ENCODE results near the gene AMIGO2.
"Not testable (repeated sequence)": the region's sequence is repeated elsewhere in the genome, so short reads cannot be mapped to it uniquely, and the experiment has no call there.

AMIGO2 gene

GRCh38 chr12:47120736-47121135 is 41.0 kb upstream of the AMIGO2 start:
- DNase-seq (ENCODE audit: low read depth): no peak
- no peak for TF ChIP-seq CTCF (conservative IDR thresholded peaks at IDR 0.05; ENCODE audit: control insufficient read depth, insufficient read depth, low read depth, low read length)
- H3K4me3 ChIP-seq (ENCODE audit: control insufficient read depth, low read depth, low read length): no peak overlapping the region

- not testable (repeated sequence) for DNase-seq (ENCODE audit: low read depth)
Observed at GRCh38 chr12:47117305-47117704, 37.5 kb upstream of the AMIGO2 start.

GRCh38 chr12:47114481-47114892 is 34.7 kb upstream of the AMIGO2 start:
- peak; percentile 9 for DNase-seq (ENCODE audit: low read depth)
- no peak overlapping the region for H3K4me3 ChIP-seq (ENCODE audit: control insufficient read depth, low read depth, low read length)
- TF ChIP-seq CTCF (conservative IDR thresholded peaks at IDR 0.05; ENCODE audit: control insufficient read depth, insufficient read depth, low read depth, low read length): no peak

More at GRCh38 chr12:47117305-47117704, 37.5 kb upstream of the AMIGO2 start:
- not testable (repeated sequence) for H3K4me3 ChIP-seq (ENCODE audit: control insufficient read depth, low read depth, low read length)

- H3K4me3 ChIP-seq (ENCODE audit: control insufficient read depth, low read depth, low read length): no peak overlapping the region
- TF ChIP-seq CTCF (conservative IDR thresholded peaks at IDR 0.05; ENCODE audit: control insufficient read depth, insufficient read depth, low read depth, low read length): no peak
- DNase-seq (ENCODE audit: low read depth): no peak
Observed at GRCh38 chr12:47112679-47113078, 32.9 kb upstream of the AMIGO2 start.

GRCh38 chr12:47111854-47112253 is 32.1 kb upstream of the AMIGO2 start:
- no peak for TF ChIP-seq CTCF (conservative IDR thresholded peaks at IDR 0.05; ENCODE audit: control insufficient read depth, insufficient read depth, low read depth, low read length)
- DNase-seq (ENCODE audit: low read depth): no peak
- H3K4me3 ChIP-seq (ENCODE audit: control insufficient read depth, low read depth, low read length): no peak overlapping the region

GRCh38 chr12:47111392-47111778 is 31.6 kb upstream of the AMIGO2 start:
- no peak for DNase-seq (ENCODE audit: low read depth)
- TF ChIP-seq CTCF (conservative IDR thresholded peaks at IDR 0.05; ENCODE audit: control insufficient read depth, insufficient read depth, low read depth, low read length): no peak
- no peak overlapping the region for H3K4me3 ChIP-seq (ENCODE audit: control insufficient read depth, low read depth, low read length)

- H3K4me3 ChIP-seq (ENCODE audit: control insufficient read depth, low read depth, low read length): no peak overlapping the region
- DNase-seq (ENCODE audit: low read depth): no peak
- no peak for TF ChIP-seq CTCF (conservative IDR thresholded peaks at IDR 0.05; ENCODE audit: control insufficient read depth, insufficient read depth, low read depth, low read length)
Observed at GRCh38 chr12:47110718-47111391, 31.1 kb upstream of the AMIGO2 start.

Measured in fibroblast of mammary gland (primary cell).